PC-9 (cell line): Measurements from ENCODE around the gene ERBB4.

Experiments
- EZH2 ChIP-seq: fragments of 200-600 bp; sonication (generic); IDR thresholded peaks from 2 replicates; pipeline ENCODE4 v1.8.0; 2017; ENCODE audit warnings: antibody characterized with exemption, low read depth
- TF ChIP-seq, protein P1 (sequence below): fragments of 200-600 bp; sonication (generic); conservative IDR thresholded peaks from 2 replicates; pipeline ENCODE4 v1.6.1; 2017; ENCODE audit warnings: mixed run types, antibody characterized with exemption, mild to moderate bottlenecking, moderate library complexity

DNA sequence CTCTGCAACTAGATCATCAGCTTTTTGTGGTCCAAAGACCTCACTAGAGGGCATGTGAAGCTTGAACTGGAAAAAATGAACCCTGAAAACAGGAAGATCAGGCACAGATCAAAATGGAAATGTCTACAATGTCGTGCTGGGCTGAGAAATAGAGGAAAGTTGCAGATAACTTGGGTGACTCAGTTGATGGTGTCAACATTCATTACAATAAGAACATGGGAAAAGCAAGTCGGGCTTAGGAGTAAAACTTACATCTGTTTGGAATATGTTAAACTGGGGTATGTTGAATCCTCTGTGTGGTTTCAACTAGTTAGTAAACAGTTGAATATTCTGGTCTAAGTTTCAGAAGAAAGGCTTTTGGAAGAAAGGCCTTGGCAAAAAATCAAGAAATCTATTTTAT lies 940.4 kb downstream of the ERBB4 start:
- TF ChIP-seq EZH2, result no peak
- TF ChIP-seq, protein P1, sequence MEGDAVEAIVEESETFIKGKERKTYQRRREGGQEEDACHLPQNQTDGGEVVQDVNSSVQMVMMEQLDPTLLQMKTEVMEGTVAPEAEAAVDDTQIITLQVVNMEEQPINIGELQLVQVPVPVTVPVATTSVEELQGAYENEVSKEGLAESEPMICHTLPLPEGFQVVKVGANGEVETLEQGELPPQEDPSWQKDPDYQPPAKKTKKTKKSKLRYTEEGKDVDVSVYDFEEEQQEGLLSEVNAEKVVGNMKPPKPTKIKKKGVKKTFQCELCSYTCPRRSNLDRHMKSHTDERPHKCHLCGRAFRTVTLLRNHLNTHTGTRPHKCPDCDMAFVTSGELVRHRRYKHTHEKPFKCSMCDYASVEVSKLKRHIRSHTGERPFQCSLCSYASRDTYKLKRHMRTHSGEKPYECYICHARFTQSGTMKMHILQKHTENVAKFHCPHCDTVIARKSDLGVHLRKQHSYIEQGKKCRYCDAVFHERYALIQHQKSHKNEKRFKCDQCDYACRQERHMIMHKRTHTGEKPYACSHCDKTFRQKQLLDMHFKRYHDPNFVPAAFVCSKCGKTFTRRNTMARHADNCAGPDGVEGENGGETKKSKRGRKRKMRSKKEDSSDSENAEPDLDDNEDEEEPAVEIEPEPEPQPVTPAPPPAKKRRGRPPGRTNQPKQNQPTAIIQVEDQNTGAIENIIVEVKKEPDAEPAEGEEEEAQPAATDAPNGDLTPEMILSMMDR, result no peak
